GM12864 (cell line): ENCODE results near the gene CFDP1.

Experiments used
- DNase-seq: peaks from one replicate; pipeline ENCODE4 v3.0.0-alpha.2; 2011; ENCODE audit warnings: low read depth
- H3K4me3 ChIP-seq: 2 replicates; pipeline ENCODE4 v1.5.1; 2011; ENCODE audit warnings: mild to moderate bottlenecking, low read depth, low read length, control low read depth
- CTCF ChIP-seq: IDR thresholded peaks from 2 replicates; pipeline ENCODE4 v1.5.1; 2011; ENCODE audit warnings: low read depth, mild to moderate bottlenecking, moderate library complexity, low read length, control low read depth, inconsistent platforms; ENCODE audit errors: missing control alignments

CFDP1 gene

GRCh38 chr16:75263291-75263962, 169.9 kb downstream of the CFDP1 start:
- no peak for DNase-seq
- no peak for TF ChIP-seq CTCF
- no peak overlapping the region for H3K4me3 ChIP-seq

GRCh38 chr16:75262800-75263127, 170.5 kb downstream of the CFDP1 start:
- H3K4me3 ChIP-seq = no peak overlapping the region
- TF ChIP-seq CTCF = no peak
- DNase-seq = no peak

- TF ChIP-seq CTCF = no peak
- DNase-seq = no peak
- no peak overlapping the region for H3K4me3 ChIP-seq
Observed at GRCh38 chr16:75262104-75262799, 171.1 kb downstream of the CFDP1 start.

GRCh38 chr16:75261590-75262078, 171.7 kb downstream of the CFDP1 start:
- no peak for DNase-seq
- TF ChIP-seq CTCF = no peak
- no peak overlapping the region for H3K4me3 ChIP-seq

GRCh38 chr16:75260851-75261589, 172.3 kb downstream of the CFDP1 start:
- no peak for TF ChIP-seq CTCF
- no peak for DNase-seq
- H3K4me3 ChIP-seq = no peak overlapping the region

GRCh38 chr16:75258807-75259141, 174.5 kb downstream of the CFDP1 start:
- DNase-seq = no peak
- no peak overlapping the region for H3K4me3 ChIP-seq
- no peak for TF ChIP-seq CTCF
